ENCODE data around the gene TBC1D8B. TPM values are rescaled to one million over a fixed set of nuclear protein-coding genes. Genes with fewer than 3 reads are reported as not detected.

Gene TBC1D8B
- total and polyA plus RNA-seq, 2 of the 13 experiments (the other 11 are each of a cell fraction or from before 2014, with no cell fraction given), result 6.2 to 7.2 TPM

- H3K79me2 ChIP-seq (ENCODE audit: insufficient read depth, low read length), result no peaks in the 10 kb centered on the region
- TF ChIP-seq RNF219 (CRISPR knock-in tag; IDR thresholded peaks at IDR 0.05) (no peak), ZNF883 (CRISPR knock-in tag; IDR thresholded peaks at IDR 0.05; ENCODE audit: not compliant biosample characterization) (no peak), MBD4 (IDR thresholded peaks at IDR 0.05; ENCODE audit: borderline replicate concordance, low read length) (no peak), ZNF260 (CRISPR knock-in tag; IDR thresholded peaks at IDR 0.05; ENCODE audit: borderline replicate concordance, low read depth) (no peak)
- H3K9ac ChIP-seq (ENCODE audit: insufficient read depth, low read depth, low read length), result no peak overlapping the region
- FAIRE-seq (no peak), DNase-seq (ENCODE audit: low spot score) (peak; percentile 2), ATAC-seq (no peak)
- peaks cover 20% of the 10 kb centered on the region for H3K4me1 ChIP-seq (ENCODE audit: insufficient read depth, low read length)
- in situ Hi-C loops (cut with HindIII; ENCODE audit: extremely low pct_ligation_motif_present, low pct_unique_long_range_greater_than_20kb), result loop anchor here (25.0 kb wide), 1 partner anchor 288 kb away; no protein-coding TSS in a partner anchor
- 0 out of 2 replicates have a peak, but pooled peaks cover 3% of the 10 kb centered on the region for H4K20me1 ChIP-seq (ENCODE audit: insufficient read depth, low read length)
- H3K27ac ChIP-seq (ENCODE audit: extremely low read length, insufficient read depth, low read length), result no peak overlapping the region
- no peaks in the 10 kb centered on the region for H3K9me3 ChIP-seq (ENCODE audit: low read length)
- H2AFZ ChIP-seq (ENCODE audit: low read length), result no peak overlapping the region
- TSS peak; percentile 17 for BruUV-seq (replicated peaks)
- no peak overlapping the region for H3K4me2 ChIP-seq (ENCODE audit: low read depth, low read length)
- intact Hi-C loops (cut with micrococcal nuclease; ENCODE audit: unreplicated experiment), result no loop called here
- H3K4me3 ChIP-seq (replicated peaks in 1 of 3; ENCODE audit: insufficient read depth in 1 of 3, low read depth in 2 of 3, low read length in 3 of 3), result no peak overlapping the region
- H3K27me3 ChIP-seq (ENCODE audit: control insufficient read depth in 1 of 2, insufficient read depth in 2 of 2, low read length in 2 of 2), result no peaks in the 10 kb centered on the region
- CTCF ChIA-PET (ENCODE audit: low intra/inter-chr PET ratio, low total read pairs), result no interaction called here
- H3K36me3 ChIP-seq (replicated peaks in 1 of 2; ENCODE audit: control insufficient read depth in 1 of 2, insufficient read depth in 2 of 2, low read length in 2 of 2), result 0 out of 5 replicates have a peak, but pooled peaks cover 0 to 6% of the 10 kb centered on the region in 2 experiments
- POLR2A ChIA-PET, result no interaction called here
- no CpG with 5 or more reads among the region's 2 CpGs for whole genome bisulfite sequencing (ENCODE audit: low lambda C conversion rate)
Measured at GRCh38 chrX:106774981-106775380, 27.5 kb upstream of the TBC1D8B start.

GRCh38 chrX:106780264-106780663, 22.2 kb upstream of the TBC1D8B start:
- FAIRE-seq (no peak), DNase-seq (ENCODE audit: low spot score) (no peak), ATAC-seq (no peak)
- intact Hi-C loops (cut with micrococcal nuclease; ENCODE audit: unreplicated experiment) (loop anchor here (10.0 kb wide), 1 partner anchor 45 kb away; no protein-coding TSS in a partner anchor), in situ Hi-C loops (cut with HindIII; ENCODE audit: extremely low pct_ligation_motif_present, low pct_unique_long_range_greater_than_20kb) (loop anchor here (25.0 kb wide), 1 partner anchor 293 kb away; no protein-coding TSS in a partner anchor)
- Histone ChIP-seq H3K36me3 (replicated peaks in 1 of 2; ENCODE audit: control insufficient read depth in 1 of 2, insufficient read depth in 2 of 2, low read length in 2 of 2) (peaks cover 0 to 4% of the 10 kb centered on the region in 2 experiments; a peak in 1 of 5 replicates), H3K79me2 (ENCODE audit: insufficient read depth, low read length) (no peaks in the 10 kb centered on the region), H3K27ac (ENCODE audit: extremely low read length, insufficient read depth, low read length) (no peak overlapping the region), H2AFZ (ENCODE audit: low read length) (no peak overlapping the region), H3K4me1 (ENCODE audit: insufficient read depth, low read length) (peaks cover 23% of the 10 kb centered on the region), H3K27me3 (ENCODE audit: control insufficient read depth in 1 of 2, insufficient read depth in 2 of 2, low read length in 2 of 2) (no peaks in the 10 kb centered on the region), H4K20me1 (ENCODE audit: insufficient read depth, low read length) (no peaks in the 10 kb centered on the region), H3K9ac (ENCODE audit: insufficient read depth, low read depth, low read length) (no peak overlapping the region), H3K9me3 (ENCODE audit: low read length) (no peaks in the 10 kb centered on the region), H3K4me3 (replicated peaks in 1 of 3; ENCODE audit: insufficient read depth in 1 of 3, low read depth in 2 of 3, low read length in 3 of 3) (no peak overlapping the region), H3K4me2 (ENCODE audit: low read depth, low read length) (0 out of 2 replicates have a peak overlapping the region, but pooled peaks have one; percentile 3)
- ChIA-PET CTCF (ENCODE audit: low intra/inter-chr PET ratio, low total read pairs) (no interaction called here), POLR2A (interaction anchor here (0.9 to 1.2 kb wide), 3 partner anchors 22 to 88 kb away, joined by 3 to 4 read pairs (median 3); partner anchors contain the start of genes RNF128 and TBC1D8B)
- 90% methylated on average over 2 of the region's 2 CpGs for WGBS (ENCODE audit: low lambda C conversion rate)
- TF ChIP-seq ZNF263 (CRISPR knock-in tag; IDR thresholded peaks at IDR 0.05) (no peak), BRCA1 (CRISPR knock-in tag; IDR thresholded peaks at IDR 0.05) (no peak), FOXO1 (CRISPR knock-in tag; IDR thresholded peaks at IDR 0.05) (no peak), PREB (CRISPR knock-in tag; IDR thresholded peaks at IDR 0.05) (no peak), ZNF362 (CRISPR knock-in tag; IDR thresholded peaks at IDR 0.05; ENCODE audit: borderline replicate concordance) (no peak), RBM22 (optimal IDR thresholded peaks at IDR 0.05; ENCODE audit: low read length) (no peak), ZNF619 (CRISPR knock-in tag; IDR thresholded peaks at IDR 0.05) (no peak), SMARCE1 (IDR thresholded peaks at IDR 0.05; ENCODE audit: borderline replicate concordance) (no peak), FOXA3 (CRISPR knock-in tag; IDR thresholded peaks at IDR 0.05) (no peak), ZNF557 (CRISPR knock-in tag; IDR thresholded peaks at IDR 0.05) (no peak)
- BruUV-seq (replicated peaks), result no TSS peak

Measured in HepG2 (cell line).